Activated T-helper 17 cell treated with anti-CD3 and anti-CD28 coated beads, Interleukin-2, amount 50 U/mL, for 72 hours (primary cell): Measurements from ENCODE around the gene MAN1B1. TPM values are rescaled to one million over a fixed set of nuclear protein-coding genes. Genes with fewer than 3 reads are reported as not detected.
"Not testable (repeated sequence)": the region's sequence is repeated elsewhere in the genome, so short reads cannot be mapped to it uniquely, and the experiment has no call there.

Experiments used
- ATAC-seq: fragments of 150-1000 bp; cut with Tn5 transposase; replicated peaks from 2 replicates; pipeline ENCODE4 v1.10.0; 2021; ENCODE audit warnings: mild to moderate bottlenecking, moderate library complexity
- H3K27ac Mint-ChIP-seq: one replicate; pipeline ENCODE4 v1.8.0; 2022; ENCODE audit warnings: mixed read lengths
- H3K27me3 Mint-ChIP-seq: one replicate; pipeline ENCODE4 v1.8.0; 2022; ENCODE audit warnings: mixed read lengths
- H3K36me3 Mint-ChIP-seq: one replicate; pipeline ENCODE4 v1.8.0; 2022; ENCODE audit warnings: low read depth, mild to moderate bottlenecking, mixed read lengths
- H3K4me1 Mint-ChIP-seq: one replicate; pipeline ENCODE4 v1.8.0; 2022; ENCODE audit warnings: mixed read lengths
- H3K4me3 Mint-ChIP-seq: one replicate; pipeline ENCODE4 v1.8.0; 2022; ENCODE audit warnings: mild to moderate bottlenecking, mixed read lengths
- H3K9me3 Mint-ChIP-seq: one replicate; pipeline ENCODE4 v1.8.0; 2022; ENCODE audit warnings: mixed read lengths
- total RNA-seq, 2 donors: library from RNA; stranded (reverse); gene quantifications; one replicate each; pipeline ENCODE4 v1.2.3, GENCODE V29; 2022

MAN1B1 gene
- total RNA-seq, 2 donors from 2014 or later: 38.2 to 67.6 TPM

- H3K4me3 Mint-ChIP-seq: no peak overlapping the region
- no peaks in the 10 kb centered on the region for H3K27me3 Mint-ChIP-seq
- ATAC-seq: no peak
- no peaks in the 10 kb centered on the region for H3K4me1 Mint-ChIP-seq
- no peaks in the 10 kb centered on the region for H3K36me3 Mint-ChIP-seq
- H3K27ac Mint-ChIP-seq: no peak overlapping the region
- no peaks in the 10 kb centered on the region for H3K9me3 Mint-ChIP-seq
Measured at GRCh38 chr9:137058521-137059234, 28.1 kb upstream of the MAN1B1 start.

GRCh38 chr9:137062384-137062783, 24.4 kb upstream of the MAN1B1 start:
- H3K27ac Mint-ChIP-seq: no peak overlapping the region
- H3K36me3 Mint-ChIP-seq: no peaks in the 10 kb centered on the region
- H3K4me1 Mint-ChIP-seq: no peaks in the 10 kb centered on the region
- no peak for ATAC-seq
- H3K4me3 Mint-ChIP-seq: no peak overlapping the region
- no peaks in the 10 kb centered on the region for H3K9me3 Mint-ChIP-seq
- no peaks in the 10 kb centered on the region for H3K27me3 Mint-ChIP-seq

GRCh38 chr9:137062798-137063197, 24.0 kb upstream of the MAN1B1 start:
- H3K27ac Mint-ChIP-seq, H3K4me3 Mint-ChIP-seq, H3K4me1 Mint-ChIP-seq, H3K9me3 Mint-ChIP-seq, ATAC-seq, H3K27me3 Mint-ChIP-seq, H3K36me3 Mint-ChIP-seq: not testable (repeated sequence)

GRCh38 chr9:137063311-137064026, 23.3 kb upstream of the MAN1B1 start:
- no peak for ATAC-seq
- Mint-ChIP-seq H3K27ac (no peak overlapping the region), H3K4me3 (no peak overlapping the region), H3K4me1 (peaks cover 5% of the 10 kb centered on the region), H3K27me3 (no peaks in the 10 kb centered on the region), H3K9me3 (no peaks in the 10 kb centered on the region), H3K36me3 (peaks cover 5% of the 10 kb centered on the region)

- no peaks in the 10 kb centered on the region for H3K9me3 Mint-ChIP-seq
- peaks cover 5% of the 10 kb centered on the region for H3K36me3 Mint-ChIP-seq
- no peak overlapping the region for H3K27ac Mint-ChIP-seq
- ATAC-seq: peak; percentile 47
- no peaks in the 10 kb centered on the region for H3K27me3 Mint-ChIP-seq
- H3K4me3 Mint-ChIP-seq: no peak overlapping the region
- peaks cover 5% of the 10 kb centered on the region for H3K4me1 Mint-ChIP-seq
Measured at GRCh38 chr9:137064027-137064879, 22.5 kb upstream of the MAN1B1 start.

- H3K27me3 Mint-ChIP-seq: no peaks in the 10 kb centered on the region
- H3K27ac Mint-ChIP-seq: no peak overlapping the region
- H3K36me3 Mint-ChIP-seq: peaks cover 5% of the 10 kb centered on the region
- H3K9me3 Mint-ChIP-seq: no peaks in the 10 kb centered on the region
- peaks cover 5% of the 10 kb centered on the region for H3K4me1 Mint-ChIP-seq
- H3K4me3 Mint-ChIP-seq: no peak overlapping the region
- no peak for ATAC-seq
Measured at GRCh38 chr9:137064880-137065164, 22.0 kb upstream of the MAN1B1 start.

- ATAC-seq: no peak
- Mint-ChIP-seq H3K27me3 (no peaks in the 10 kb centered on the region), H3K27ac (no peak overlapping the region)
Measured at GRCh38 chr9:137065336-137065967, 21.3 kb upstream of the MAN1B1 start.

GRCh38 chr9:137066096-137066861, 20.5 kb upstream of the MAN1B1 start:
- ATAC-seq: no peak

More at GRCh38 chr9:137065336-137065967, 21.3 kb upstream of the MAN1B1 start:
- H3K36me3 Mint-ChIP-seq: peaks cover 5% of the 10 kb centered on the region
- no peak overlapping the region for H3K4me3 Mint-ChIP-seq
- peaks cover 5% of the 10 kb centered on the region for H3K4me1 Mint-ChIP-seq
- H3K9me3 Mint-ChIP-seq: no peaks in the 10 kb centered on the region

GRCh38 chr9:137067860-137068538, 18.8 kb upstream of the MAN1B1 start:
- peak; percentile 52 for ATAC-seq
- H3K9me3 Mint-ChIP-seq: no peaks in the 10 kb centered on the region
- peaks cover 5% of the 10 kb centered on the region for H3K36me3 Mint-ChIP-seq
- no peaks in the 10 kb centered on the region for H3K27me3 Mint-ChIP-seq
- H3K4me3 Mint-ChIP-seq: peak overlapping the region; percentile 65
- peaks cover 12% of the 10 kb centered on the region for H3K4me1 Mint-ChIP-seq
- peak overlapping the region; percentile 81 for H3K27ac Mint-ChIP-seq

More at GRCh38 chr9:137066096-137066861, 20.5 kb upstream of the MAN1B1 start:
- Mint-ChIP-seq H3K4me1 (peaks cover 9% of the 10 kb centered on the region), H3K9me3 (no peaks in the 10 kb centered on the region), H3K27me3 (no peaks in the 10 kb centered on the region), H3K4me3 (no peak overlapping the region), H3K36me3 (peaks cover 5% of the 10 kb centered on the region), H3K27ac (no peak overlapping the region)

GRCh38 chr9:137068539-137069507, 18.0 kb upstream of the MAN1B1 start:
- no peak for ATAC-seq
- Mint-ChIP-seq H3K27me3 (no peaks in the 10 kb centered on the region), H3K27ac (no peak overlapping the region), H3K4me3 (peak overlapping the region; percentile 65), H3K36me3 (peaks cover 5% of the 10 kb centered on the region), H3K4me1 (peaks cover 12% of the 10 kb centered on the region), H3K9me3 (no peaks in the 10 kb centered on the region)

GRCh38 chr9:137069508-137070091, 17.2 kb upstream of the MAN1B1 start:
- ATAC-seq: no peak
- Mint-ChIP-seq H3K4me3 (peak overlapping the region; percentile 41), H3K36me3 (peaks cover 5% of the 10 kb centered on the region), H3K27ac (no peak overlapping the region), H3K27me3 (no peaks in the 10 kb centered on the region), H3K9me3 (no peaks in the 10 kb centered on the region), H3K4me1 (peaks cover 12% of the 10 kb centered on the region)

GRCh38 chr9:137070201-137070905, 16.4 kb upstream of the MAN1B1 start, which contains the start of gene SAPCD2:
Gene SAPCD2 (minus strand): TSS chr9:137070557. CDS start chr9:137070460, 97 bp downstream.
- Mint-ChIP-seq H3K4me1 (peaks cover 12% of the 10 kb centered on the region), H3K9me3 (no peaks in the 10 kb centered on the region), H3K27ac (peak within 1 kb of the TSS; percentile 64), H3K27me3 (no peaks in the 10 kb centered on the region), H3K4me3 (peak within 1 kb of the TSS; percentile 87), H3K36me3 (peaks cover 5% of the 10 kb centered on the region)
- ATAC-seq: peak; percentile 97
